Effector CD8-positive, alpha-beta T cell (primary cell): ENCODE results near the gene RRP1.

Source experiments
- DNase-seq: peaks from one replicate; lab custom pipeline; 2025; lab: John Stamatoyannopoulos, UW

RRP1 gene

GRCh38 chr21:43775795-43776430 lies 13.5 kb upstream of the RRP1 start, which contains the start of gene CSTB:
CSTB (minus strand) TSS chr21:43776308; CDS start chr21:43776269, 39 bp downstream.
- peak; percentile 78 for DNase-seq

GRCh38 chr21:43777953-43778352 lies 11.4 kb upstream of the RRP1 start:
- no peak for DNase-seq

GRCh38 chr21:43778469-43779335 lies 10.7 kb upstream of the RRP1 start:
- DNase-seq: no peak

- no peak for DNase-seq
Measured at GRCh38 chr21:43779660-43780059, 9.7 kb upstream of the RRP1 start.

- no peak for DNase-seq
Measured at GRCh38 chr21:43781846-43782245, 7.5 kb upstream of the RRP1 start.

- no peak for DNase-seq
Measured at GRCh38 chr21:43782431-43783097, 6.8 kb upstream of the RRP1 start.

- no peak for DNase-seq
Measured at GRCh38 chr21:43783098-43783700, 6.2 kb upstream of the RRP1 start.

GRCh38 chr21:43785134-43785533 lies 4.2 kb upstream of the RRP1 start:
- no peak for DNase-seq

GRCh38 chr21:43786300-43786806 lies 3.0 kb upstream of the RRP1 start:
- no peak for DNase-seq

- DNase-seq: no peak
Measured at GRCh38 chr21:43786807-43787440, 2.5 kb upstream of the RRP1 start.

GRCh38 chr21:43790010-43790524 lies 690 bp downstream of the RRP1 start:
- no peak for DNase-seq

- no peak for DNase-seq
Measured at GRCh38 chr21:43792406-43792805, 3.0 kb downstream of the RRP1 start.

GRCh38 chr21:43793243-43793642 lies 3.9 kb downstream of the RRP1 start:
- DNase-seq: no peak

- no peak for DNase-seq
Measured at GRCh38 chr21:43794311-43794710, 4.9 kb downstream of the RRP1 start.

GRCh38 chr21:43794857-43795256 lies 5.5 kb downstream of the RRP1 start:
- no peak for DNase-seq

- no peak for DNase-seq
Measured at GRCh38 chr21:43797415-43797814, 8.0 kb downstream of the RRP1 start.

- no peak for DNase-seq
Measured at GRCh38 chr21:43797925-43798715, 8.7 kb downstream of the RRP1 start.

GRCh38 chr21:43799301-43799840 lies 10.0 kb downstream of the RRP1 start:
- DNase-seq: no peak

- DNase-seq: no peak
Measured at GRCh38 chr21:43800124-43800523, 10.7 kb downstream of the RRP1 start.

GRCh38 chr21:43800566-43800965 lies 11.2 kb downstream of the RRP1 start:
- no peak for DNase-seq
